Measurements from ENCODE around the gene ADPRH. TPM values are rescaled to one million over a fixed set of nuclear protein-coding genes. Genes with fewer than 3 reads are reported as not detected.

The ADPRH gene
- total and polyA plus RNA-seq, 10 of the 15 experiments (the other 5 are each of a cell fraction or from before 2014, with no cell fraction given): 2.3 to 32.6 (median 19.0) TPM

DNA sequence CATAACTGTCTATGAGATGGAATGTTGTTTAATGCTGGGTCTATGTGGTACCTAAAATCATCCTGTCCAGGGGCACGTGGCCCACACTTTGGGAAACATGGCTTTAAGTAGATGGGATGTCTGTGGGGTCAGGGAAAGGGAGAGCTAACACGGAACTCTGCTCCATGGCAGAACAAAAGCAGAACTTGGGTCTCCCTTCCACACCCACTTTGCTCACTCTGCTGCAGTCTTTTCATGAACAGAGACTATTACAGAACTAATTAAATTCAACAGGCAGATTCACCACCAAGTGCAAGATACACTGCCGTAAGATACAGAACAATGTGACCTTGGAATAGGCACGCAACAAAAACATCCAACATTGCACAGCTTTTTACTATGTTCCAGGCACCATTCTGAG, 52.9 kb downstream of the ADPRH start:
- no peak overlapping the region for H2AFZ ChIP-seq (ENCODE audit: control insufficient read depth, low read depth, low read length)
- no peak overlapping the region for H3K9ac ChIP-seq (ENCODE audit: control insufficient read depth, insufficient read depth, low read length)
- ChIA-PET POLR2A (no interaction called here), SMC1A (ENCODE audit: uncharacterized antibody, unreplicated experiment) (interaction anchor here (9.4 kb wide), 1 partner anchor 31 kb away, joined by 128 read pairs; no protein-coding TSS in a partner anchor), CTCF (interaction anchor here (0.9 kb wide), 2 partner anchors 12 to 40 kb away, joined by 3 read pairs; no protein-coding TSS in a partner anchor), RAD21 (ENCODE audit: unreplicated experiment) (interaction anchor here (1.0 to 7.8 kb wide), 2 partner anchors 31 to 133 kb away, joined by 3 to 103 read pairs; no protein-coding TSS in a partner anchor)
- FAIRE-seq: no peak
- intact Hi-C loops (cut with micrococcal nuclease; ENCODE audit: unreplicated experiment) (no loop called here), in situ Hi-C loops (cut with MboI) (no loop called here)
- H3K27me3 ChIP-seq (replicated peaks in 1 of 2; ENCODE audit: control insufficient read depth in 2 of 2, insufficient read depth in 2 of 2, low read length in 1 of 2): no peaks in the 10 kb centered on the region
- BruUV-seq (replicated peaks): no TSS peak
- TF ChIP-seq CHD4 (IDR thresholded peaks at IDR 0.05): no peak
- no peak for TF ChIP-seq HDAC6 (IDR thresholded peaks at IDR 0.05; ENCODE audit: unreplicated experiment)
- TF ChIP-seq, protein P1, sequence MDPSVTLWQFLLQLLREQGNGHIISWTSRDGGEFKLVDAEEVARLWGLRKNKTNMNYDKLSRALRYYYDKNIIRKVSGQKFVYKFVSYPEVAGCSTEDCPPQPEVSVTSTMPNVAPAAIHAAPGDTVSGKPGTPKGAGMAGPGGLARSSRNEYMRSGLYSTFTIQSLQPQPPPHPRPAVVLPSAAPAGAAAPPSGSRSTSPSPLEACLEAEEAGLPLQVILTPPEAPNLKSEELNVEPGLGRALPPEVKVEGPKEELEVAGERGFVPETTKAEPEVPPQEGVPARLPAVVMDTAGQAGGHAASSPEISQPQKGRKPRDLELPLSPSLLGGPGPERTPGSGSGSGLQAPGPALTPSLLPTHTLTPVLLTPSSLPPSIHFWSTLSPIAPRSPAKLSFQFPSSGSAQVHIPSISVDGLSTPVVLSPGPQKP (IDR thresholded peaks at IDR 0.05; ENCODE audit: low read depth, low read length): no peak
- H4K20me1 ChIP-seq (ENCODE audit: control insufficient read depth, insufficient read depth): no peaks in the 10 kb centered on the region
- no peak overlapping the region for H3K27ac ChIP-seq (ENCODE audit: control insufficient read depth, insufficient read depth)
- H3K4me1 ChIP-seq (ENCODE audit: control insufficient read depth, insufficient read depth, low read length): peaks cover 38% of the 10 kb centered on the region
- WGBS (ENCODE audit: insufficient coverage, insufficient replicate concordance, low lambda C conversion rate, missing lambda C conversion rate): 74% methylated on average over 4 of the region's 4 CpGs
- no peaks in the 10 kb centered on the region for H3K79me2 ChIP-seq (ENCODE audit: control insufficient read depth, insufficient read depth, low read length)
- no peaks in the 10 kb centered on the region; a peak in 1 of 4 replicates for H3K36me3 ChIP-seq (ENCODE audit: control insufficient read depth in 2 of 2, insufficient read depth in 2 of 2, low read length in 1 of 2)
- H3K9me3 ChIP-seq (replicated peaks; ENCODE audit: control insufficient read depth, insufficient read depth, low read length): no peaks in the 10 kb centered on the region
- no peak for ATAC-seq
- no peak for DNase-seq (ENCODE audit: low read depth, low spot score)
- no peak overlapping the region for H3K4me2 ChIP-seq (ENCODE audit: control insufficient read depth, insufficient read depth)
- H3K4me3 ChIP-seq: no peak overlapping the region

DNA sequence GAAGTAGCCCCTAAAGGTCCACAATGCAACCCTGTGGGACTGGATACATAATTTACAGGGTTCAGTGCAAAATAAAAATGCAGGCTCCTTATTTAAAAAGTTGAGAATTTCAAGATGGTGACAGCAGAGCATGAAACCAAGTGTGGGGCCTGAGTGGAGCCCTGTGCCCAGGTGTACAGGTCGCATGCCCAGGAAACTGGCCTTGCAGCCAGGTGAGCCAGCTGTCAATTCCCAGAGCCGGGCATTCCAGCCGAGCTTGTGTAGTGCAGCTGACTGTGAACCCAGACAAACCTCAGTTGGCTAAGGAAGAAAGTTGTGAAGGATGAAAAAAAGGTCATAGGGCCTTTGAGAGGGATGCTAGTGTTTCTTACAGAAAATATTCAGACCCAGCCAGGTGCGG, 53.5 kb downstream of the ADPRH start:
- TF ChIP-seq, protein P2, sequence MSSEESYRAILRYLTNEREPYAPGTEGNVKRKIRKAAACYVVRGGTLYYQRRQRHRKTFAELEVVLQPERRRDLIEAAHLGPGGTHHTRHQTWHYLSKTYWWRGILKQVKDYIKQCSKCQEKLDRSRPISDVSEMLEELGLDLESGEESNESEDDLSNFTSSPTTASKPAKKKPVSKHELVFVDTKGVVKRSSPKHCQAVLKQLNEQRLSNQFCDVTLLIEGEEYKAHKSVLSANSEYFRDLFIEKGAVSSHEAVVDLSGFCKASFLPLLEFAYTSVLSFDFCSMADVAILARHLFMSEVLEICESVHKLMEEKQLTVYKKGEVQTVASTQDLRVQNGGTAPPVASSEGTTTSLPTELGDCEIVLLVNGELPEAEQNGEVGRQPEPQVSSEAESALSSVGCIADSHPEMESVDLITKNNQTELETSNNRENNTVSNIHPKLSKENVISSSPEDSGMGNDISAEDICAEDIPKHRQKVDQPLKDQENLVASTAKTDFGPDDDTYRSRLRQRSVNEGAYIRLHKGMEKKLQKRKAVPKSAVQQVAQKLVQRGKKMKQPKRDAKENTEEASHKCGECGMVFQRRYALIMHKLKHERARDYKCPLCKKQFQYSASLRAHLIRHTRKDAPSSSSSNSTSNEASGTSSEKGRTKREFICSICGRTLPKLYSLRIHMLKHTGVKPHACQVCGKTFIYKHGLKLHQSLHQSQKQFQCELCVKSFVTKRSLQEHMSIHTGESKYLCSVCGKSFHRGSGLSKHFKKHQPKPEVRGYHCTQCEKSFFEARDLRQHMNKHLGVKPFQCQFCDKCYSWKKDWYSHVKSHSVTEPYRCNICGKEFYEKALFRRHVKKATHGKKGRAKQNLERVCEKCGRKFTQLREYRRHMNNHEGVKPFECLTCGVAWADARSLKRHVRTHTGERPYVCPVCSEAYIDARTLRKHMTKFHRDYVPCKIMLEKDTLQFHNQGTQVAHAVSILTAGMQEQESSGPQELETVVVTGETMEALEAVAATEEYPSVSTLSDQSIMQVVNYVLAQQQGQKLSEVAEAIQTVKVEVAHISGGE (CRISPR knock-in tag; IDR thresholded peaks at IDR 0.05): no peak
- TF ChIP-seq NR2F1 (conservative IDR thresholded peaks at IDR 0.05): no peak
- Histone ChIP-seq H3K9me3 (replicated peaks; ENCODE audit: control insufficient read depth, insufficient read depth, low read length) (no peaks in the 10 kb centered on the region), H2AFZ (ENCODE audit: control insufficient read depth, low read depth, low read length) (no peak overlapping the region), H3K27ac (ENCODE audit: control insufficient read depth, insufficient read depth) (no peak overlapping the region), H3K4me2 (ENCODE audit: control insufficient read depth, insufficient read depth) (no peak overlapping the region), H3K4me3 (no peak overlapping the region), H4K20me1 (ENCODE audit: control insufficient read depth, insufficient read depth) (no peaks in the 10 kb centered on the region), H3K36me3 (ENCODE audit: control insufficient read depth in 2 of 2, insufficient read depth in 2 of 2, low read length in 1 of 2) (no peaks in the 10 kb centered on the region; a peak in 1 of 4 replicates), H3K9ac (ENCODE audit: control insufficient read depth, insufficient read depth, low read length) (no peak overlapping the region), H3K27me3 (replicated peaks in 1 of 2; ENCODE audit: control insufficient read depth in 2 of 2, insufficient read depth in 2 of 2, low read length in 1 of 2) (no peaks in the 10 kb centered on the region), H3K4me1 (ENCODE audit: control insufficient read depth, insufficient read depth, low read length) (peaks cover 38% of the 10 kb centered on the region), H3K79me2 (ENCODE audit: control insufficient read depth, insufficient read depth, low read length) (no peaks in the 10 kb centered on the region)
- in situ Hi-C loops (cut with MboI): no loop called here
- BruUV-seq (replicated peaks): no TSS peak
- ChIA-PET CTCF (interaction anchor here (0.7 to 0.9 kb wide), 2 partner anchors 13 to 39 kb away, joined by 3 read pairs; no protein-coding TSS in a partner anchor), RAD21 (ENCODE audit: unreplicated experiment) (interaction anchor here (1.0 kb wide), 1 partner anchor 134 kb away, joined by 3 read pairs; no protein-coding TSS in a partner anchor), SMC1A (ENCODE audit: uncharacterized antibody, unreplicated experiment) (interaction anchor here (9.4 kb wide), 1 partner anchor 31 kb away, joined by 128 read pairs; no protein-coding TSS in a partner anchor), POLR2A (no interaction called here)
- intact Hi-C loops (cut with micrococcal nuclease; ENCODE audit: unreplicated experiment): no loop called here
- WGBS (ENCODE audit: insufficient coverage, insufficient replicate concordance, low lambda C conversion rate, missing lambda C conversion rate): 85% methylated on average over 4 of the region's 4 CpGs
- no peak for FAIRE-seq
- no peak for DNase-seq (ENCODE audit: low read depth, low spot score)
- ATAC-seq: no peak
